SHP77 (cell line): ENCODE measurements around the gene ANKRD66.

Experiments
- DNase-seq, 2 experiments: peaks; one replicate each; lab custom pipeline; 2025; lab: John Stamatoyannopoulos, UW

ANKRD66 gene

DNA sequence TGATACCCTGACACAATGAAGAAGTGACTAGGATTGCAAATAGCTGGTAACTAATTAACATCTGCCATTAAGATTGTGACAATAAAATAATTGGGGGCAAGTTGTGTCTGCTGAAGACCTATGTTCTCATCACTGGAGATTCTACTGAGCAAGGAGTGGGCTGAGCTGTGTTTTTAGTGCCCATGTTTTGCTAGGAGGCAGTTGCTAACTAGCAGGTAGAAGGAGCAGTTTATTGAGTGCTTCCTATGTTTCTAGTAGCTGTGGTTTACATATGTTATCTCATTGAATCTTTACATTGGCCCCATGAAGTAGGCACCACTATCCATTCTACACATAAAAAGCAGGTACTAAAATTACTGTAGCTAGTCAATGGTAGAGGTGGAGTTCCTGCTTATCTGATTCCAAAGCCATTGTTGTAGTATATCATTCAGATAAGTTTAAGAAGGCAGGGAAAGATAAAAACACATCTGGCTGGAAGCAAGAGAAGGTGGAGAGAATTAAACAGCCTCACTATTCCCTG, 43.7 kb downstream of the ANKRD66 start:
- no peak for DNase-seq

GRCh38 chr6:46792635-46793034, 45.9 kb downstream of the ANKRD66 start:
- no peak for DNase-seq

DNA sequence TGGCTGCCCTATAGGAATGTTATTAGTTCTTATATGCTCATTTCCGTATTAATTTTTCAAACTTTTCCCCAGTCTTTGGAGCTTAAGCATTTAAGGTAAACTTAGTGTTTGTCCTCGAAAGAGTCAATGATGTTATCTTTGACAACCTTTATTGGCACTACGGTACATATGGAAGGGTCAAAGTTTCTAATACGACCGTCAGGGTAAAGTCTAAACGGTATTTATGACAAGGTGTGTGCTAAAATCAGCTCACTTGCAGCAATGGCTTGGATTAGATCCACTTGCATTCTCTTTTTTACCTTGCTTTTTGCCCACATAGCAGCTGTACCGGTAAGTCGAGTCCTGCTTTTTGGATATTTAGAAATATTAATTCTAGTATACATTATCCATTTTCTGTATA, 46.4 kb downstream of the ANKRD66 start, which contains the start of gene MEP1A:
MEP1A (plus strand) TSS at position 252 of the 400 bp plus-strand sequence; CDS start at position 262, 10 bp downstream.
- no peak for DNase-seq

DNA sequence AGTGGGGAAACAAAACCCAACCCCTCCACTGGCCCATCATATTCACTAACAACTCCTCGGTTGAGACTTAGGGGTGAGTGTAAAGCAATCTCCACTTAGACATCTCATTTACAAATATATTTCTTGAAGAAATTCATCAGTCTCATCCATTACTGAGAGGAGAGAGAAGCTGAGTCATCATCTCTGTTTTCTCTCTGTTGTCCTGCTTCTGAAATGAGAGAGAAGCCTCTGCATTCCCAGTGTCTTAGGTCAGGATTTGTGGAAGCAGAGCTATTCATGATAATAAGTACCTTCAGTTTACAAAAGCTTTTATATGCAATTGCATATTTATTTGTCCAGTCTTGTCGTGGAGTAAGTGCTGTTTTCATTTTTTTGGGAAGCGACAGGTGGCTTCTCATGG, 47.3 kb downstream of the ANKRD66 start:
- no peak for DNase-seq

DNA sequence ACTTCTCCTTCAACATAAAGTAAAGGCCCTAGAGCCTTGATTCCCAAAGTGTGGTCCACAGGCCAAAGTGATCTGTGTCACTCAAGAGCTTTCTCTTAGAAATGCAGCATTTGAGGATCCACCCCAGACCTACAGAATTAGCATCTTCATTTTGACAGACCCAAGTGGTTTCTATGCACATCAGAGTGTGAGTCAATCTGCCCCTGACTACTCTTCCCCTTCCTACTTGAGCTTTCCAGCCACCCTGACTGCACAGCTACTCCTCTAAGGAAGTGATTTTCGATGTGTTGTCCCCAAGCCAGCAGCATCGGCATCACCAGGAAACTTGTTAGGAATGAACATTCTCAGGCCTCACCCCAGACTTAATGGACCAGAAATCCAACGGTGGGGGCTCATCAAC, 49.1 kb downstream of the ANKRD66 start:
- DNase-seq = no peak

DNA sequence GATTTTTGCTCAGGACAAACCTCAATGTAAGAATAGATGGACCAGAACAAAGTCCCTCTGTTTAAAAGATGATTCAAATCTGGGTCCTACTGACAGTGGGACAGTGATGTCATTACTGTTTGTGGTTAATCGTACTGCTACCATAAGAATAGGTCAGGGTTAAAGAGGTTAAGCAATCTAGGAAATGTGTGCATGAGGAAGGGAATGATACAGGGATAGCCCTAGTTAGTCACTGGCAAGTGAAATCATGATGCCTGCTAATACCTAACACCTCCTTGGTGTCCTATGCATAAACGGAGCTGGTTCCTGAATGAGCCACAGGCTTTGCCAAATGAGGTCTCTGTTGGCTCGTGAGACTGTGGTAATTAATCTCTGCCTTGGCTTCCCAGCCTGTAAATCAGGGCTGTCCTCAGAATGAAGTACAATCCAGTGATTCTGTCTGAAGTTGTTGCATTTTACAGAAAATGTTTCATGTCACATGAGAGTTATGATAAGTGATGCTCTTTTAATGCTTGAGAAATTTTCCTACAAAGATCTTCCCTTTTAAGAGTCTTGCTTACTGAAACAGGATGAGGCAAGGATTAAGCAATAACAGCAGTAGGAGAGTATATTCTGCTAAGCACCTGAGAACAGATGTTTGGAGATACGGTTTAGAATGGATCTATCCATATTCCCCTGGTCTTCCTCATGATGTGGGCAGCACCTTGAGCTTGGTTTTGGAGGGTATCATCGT, 50.3 kb downstream of the ANKRD66 start:
- DNase-seq = no peak

- no peak for DNase-seq
Measured at GRCh38 chr6:46799657-46800056, 52.9 kb downstream of the ANKRD66 start.

- DNase-seq = no peak
Measured at GRCh38 chr6:46808806-46809205, 62.1 kb downstream of the ANKRD66 start.
